ENCODE results near the gene SMTNL2.

The SMTNL2 gene

GRCh38 chr17:4584101-4584916, at the start of gene SMTNL2:
TSS of gene SMTNL2 (plus strand) at chr17:4584529. CDS start at chr17:4584606, 77 bp downstream.
- DNase-seq = no peak

DNA sequence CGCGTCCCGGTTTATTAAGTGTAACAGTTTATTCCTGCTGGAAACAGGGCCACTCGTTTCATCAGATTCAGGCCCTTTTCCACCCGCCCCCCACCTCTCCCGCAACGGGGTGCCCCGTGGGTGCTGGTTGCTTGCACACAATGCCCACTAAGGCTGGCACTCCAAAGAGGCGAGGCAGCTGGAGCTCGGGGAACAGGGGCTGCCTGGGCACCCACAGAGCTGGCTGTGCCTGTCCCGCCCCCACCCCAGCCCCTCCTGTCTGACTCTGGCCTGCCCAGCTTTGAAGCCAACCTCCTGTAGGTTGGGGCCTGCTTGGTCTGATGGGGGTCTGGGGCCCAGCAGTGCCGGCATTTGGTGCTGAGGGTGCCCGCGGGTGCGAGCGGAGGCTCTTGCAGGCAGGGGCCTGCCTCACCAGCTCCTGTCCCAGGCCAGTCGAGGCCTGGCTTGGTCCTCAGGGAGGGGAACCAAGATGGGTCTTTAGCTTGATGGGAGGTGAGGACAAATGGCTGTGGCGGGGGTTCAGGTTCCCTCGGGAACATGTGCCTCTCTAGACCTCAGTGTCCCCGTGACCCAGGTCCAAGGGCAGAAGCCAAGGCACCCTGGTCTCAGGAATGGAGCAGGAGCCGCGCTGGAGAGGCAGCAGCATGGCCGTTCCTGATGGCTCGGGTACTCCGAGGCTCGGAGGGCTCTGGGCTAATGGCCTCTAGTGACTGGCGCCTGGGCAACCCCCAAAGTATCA, 49.2 kb upstream of the SMTNL2 start:
- no peak for DNase-seq

DNA sequence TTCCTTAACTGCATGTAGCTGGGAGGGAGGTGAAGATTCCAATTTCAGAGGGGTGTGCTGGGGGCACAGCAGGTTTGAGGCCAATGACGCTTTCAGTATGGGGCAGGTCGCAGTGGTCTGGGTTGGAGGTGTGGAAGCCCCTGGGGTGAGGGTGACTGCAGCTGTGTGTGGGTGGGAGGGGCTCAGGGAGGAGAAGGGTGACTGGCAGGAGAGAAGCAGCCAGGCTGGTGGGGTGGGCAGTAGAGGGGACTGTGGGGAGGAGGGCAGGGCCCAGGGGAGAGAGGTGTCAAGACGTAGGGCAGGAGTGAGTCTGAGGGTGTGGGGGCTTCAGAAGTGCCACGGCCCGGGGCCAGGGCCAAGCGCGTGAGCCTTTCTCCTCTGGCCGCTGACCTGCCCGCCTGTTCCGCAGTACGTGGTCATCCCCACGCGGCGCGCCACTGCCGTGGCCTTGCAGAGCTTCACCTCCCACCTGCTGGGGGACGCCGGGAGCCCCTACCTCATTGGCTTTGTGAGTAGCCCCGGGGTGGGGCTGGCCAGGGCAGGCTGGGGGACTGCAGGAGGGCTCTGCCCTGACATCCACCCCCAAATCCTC, 48.6 kb upstream of the SMTNL2 start:
- DNase-seq = no peak

DNA sequence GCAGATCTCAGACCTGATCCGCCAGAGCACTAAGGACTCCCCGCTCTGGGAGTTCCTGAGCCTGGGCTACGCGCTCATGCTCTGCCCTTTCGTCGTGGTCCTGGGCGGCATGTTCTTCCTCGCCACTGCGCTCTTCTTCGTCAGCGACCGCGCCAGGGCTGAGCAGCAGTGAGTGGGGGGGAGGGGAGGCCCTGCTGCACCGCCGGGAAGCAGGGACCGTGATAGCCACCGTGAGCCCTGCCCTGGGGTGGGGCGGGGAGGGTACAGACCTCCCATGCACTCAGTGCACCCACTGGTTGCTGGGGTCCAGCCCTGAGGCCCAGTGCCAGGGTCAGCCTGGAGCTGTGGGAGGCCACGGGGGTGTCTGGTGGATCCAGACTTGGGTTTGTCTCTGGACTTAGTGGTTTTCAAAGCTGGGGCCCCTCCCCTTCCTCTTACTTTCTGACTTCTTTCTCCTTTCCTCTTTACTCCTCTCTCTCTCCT, 48.0 kb upstream of the SMTNL2 start:
- DNase-seq = no peak

- DNase-seq = no peak
Observed at GRCh38 chr17:4536742-4537411, 47.5 kb upstream of the SMTNL2 start.

DNA sequence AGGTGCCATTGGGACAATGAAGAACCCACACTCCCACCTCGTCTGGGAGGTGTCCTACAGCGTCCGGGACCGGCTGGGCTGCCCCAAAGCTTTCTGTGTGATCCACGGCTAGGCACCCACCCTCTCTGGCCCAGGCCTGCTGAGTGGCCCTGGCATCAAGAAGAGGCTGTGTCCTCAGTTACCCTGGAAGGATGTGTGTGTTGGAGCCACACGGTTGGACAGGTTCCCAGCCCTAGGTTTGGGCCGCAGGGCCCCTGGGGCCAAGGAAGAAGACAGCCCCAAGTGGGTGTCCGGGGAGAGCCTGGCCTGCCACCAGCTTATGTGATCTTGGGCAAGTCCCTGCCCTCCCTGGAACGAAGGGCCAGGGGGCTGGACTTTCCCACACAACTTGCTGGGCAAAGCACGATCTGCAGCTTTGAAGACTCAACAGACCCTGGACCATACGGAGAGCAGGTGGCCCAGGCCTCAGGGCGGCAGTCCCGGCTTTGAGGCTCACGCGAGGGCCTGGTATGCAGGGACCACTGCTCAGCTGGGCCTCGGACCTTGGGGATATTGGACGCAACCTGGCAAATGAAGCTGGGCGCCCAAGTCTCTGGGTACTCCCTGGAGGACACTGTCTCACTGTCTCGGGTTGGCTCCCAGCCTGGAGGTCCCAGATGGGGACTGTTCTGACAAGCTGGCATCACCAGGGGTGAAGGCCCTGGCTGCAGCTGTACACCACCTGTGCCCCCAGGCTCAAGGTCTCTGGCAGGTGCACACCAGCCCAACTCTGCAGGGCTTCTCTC, 46.7 kb upstream of the SMTNL2 start:
- no peak for DNase-seq

DNA sequence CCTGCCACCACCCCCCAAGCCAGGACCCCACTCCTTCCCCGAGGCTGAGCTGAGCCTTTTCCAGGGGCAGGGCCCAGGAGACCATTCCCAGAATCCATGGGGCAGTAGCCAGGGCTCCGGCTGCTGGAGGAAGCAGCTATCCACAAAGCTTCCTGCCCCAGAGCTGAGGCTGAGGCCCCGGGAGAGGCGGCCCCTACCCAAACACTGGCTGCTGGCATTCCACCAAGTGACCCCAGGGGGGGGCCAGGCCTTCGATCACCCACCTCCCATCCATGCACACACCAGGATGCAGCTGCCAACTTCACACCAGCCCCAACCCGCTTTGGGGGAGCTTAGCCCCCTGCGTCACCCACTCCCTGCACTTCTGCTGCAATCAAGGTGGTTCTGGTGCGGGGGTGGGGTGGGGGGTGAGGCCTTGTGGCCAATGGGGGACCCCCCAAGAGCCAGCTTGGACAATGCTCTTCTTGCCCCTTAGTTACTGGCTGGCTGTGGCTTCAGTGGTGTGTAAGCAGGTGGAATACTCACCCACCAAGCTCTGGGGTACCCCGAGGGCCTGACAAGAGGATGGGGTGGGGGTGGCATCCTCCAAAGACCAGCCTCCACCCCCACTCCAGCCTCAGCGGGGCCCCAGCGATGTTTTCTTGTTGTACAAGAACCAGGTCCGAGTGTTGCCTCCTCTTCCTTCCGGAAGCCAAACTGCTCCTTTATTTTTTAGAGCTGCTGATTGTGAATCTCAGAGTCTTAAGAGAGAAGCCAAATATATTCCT, 45.9 kb upstream of the SMTNL2 start:
- no peak for DNase-seq

- no peak for DNase-seq
Observed at GRCh38 chr17:4539025-4539424, 45.3 kb upstream of the SMTNL2 start.

- DNase-seq = no peak
Observed at GRCh38 chr17:4539576-4540223, 44.6 kb upstream of the SMTNL2 start.

DNA sequence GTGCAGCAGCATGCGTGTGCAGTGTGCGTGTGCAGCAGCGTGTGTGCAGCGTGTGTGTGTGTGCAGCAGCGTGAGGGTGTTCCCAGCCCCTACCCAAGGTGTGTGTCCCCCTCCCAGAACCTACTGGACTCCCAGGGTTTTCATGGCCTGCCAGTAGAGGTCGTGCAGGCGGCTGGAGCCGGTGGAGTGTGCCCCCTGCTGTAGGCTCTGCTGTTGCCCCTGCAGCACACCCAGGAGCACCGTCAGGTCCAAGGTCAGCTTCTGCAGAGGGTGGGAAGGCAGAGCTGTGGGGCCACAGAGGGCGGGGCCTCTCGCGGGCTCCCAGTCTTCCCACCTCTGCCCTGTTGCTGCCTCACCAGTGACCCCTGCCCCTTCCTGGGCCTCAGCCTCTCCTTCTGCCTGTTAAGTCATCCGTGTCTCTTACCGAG, 44.1 kb upstream of the SMTNL2 start:
- no peak for DNase-seq

DNA sequence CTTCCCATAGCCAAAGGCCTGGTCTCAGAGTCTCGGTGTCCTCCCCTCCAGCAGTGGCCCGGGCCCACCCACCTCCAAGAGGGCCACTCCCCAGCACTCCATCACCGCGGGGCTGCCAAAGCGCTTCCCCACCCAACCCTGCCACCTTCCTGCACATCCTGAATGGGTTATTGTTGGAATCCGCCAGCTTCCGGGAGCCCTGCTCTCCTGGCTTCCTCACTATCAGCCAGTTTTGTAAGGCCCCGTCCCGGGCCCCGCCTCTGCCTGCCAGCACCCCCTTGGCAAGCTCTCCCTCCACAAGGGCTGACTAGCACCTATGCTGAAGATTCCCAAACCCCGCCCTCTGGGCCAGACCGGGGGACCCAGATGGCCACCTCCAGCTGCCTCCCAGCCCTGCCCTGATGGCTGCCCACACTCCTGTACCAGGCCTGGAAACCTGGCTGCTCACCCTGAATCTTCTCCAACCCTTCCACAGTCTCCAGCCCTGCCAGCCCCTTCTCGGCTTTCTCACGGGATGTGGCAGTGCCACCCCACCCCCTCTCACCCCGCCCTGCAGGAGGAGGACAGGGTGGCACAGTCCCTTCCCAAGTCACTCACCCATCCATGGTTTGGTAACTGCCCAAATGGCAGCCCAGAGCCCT, 43.5 kb upstream of the SMTNL2 start:
- no peak for DNase-seq

DNA sequence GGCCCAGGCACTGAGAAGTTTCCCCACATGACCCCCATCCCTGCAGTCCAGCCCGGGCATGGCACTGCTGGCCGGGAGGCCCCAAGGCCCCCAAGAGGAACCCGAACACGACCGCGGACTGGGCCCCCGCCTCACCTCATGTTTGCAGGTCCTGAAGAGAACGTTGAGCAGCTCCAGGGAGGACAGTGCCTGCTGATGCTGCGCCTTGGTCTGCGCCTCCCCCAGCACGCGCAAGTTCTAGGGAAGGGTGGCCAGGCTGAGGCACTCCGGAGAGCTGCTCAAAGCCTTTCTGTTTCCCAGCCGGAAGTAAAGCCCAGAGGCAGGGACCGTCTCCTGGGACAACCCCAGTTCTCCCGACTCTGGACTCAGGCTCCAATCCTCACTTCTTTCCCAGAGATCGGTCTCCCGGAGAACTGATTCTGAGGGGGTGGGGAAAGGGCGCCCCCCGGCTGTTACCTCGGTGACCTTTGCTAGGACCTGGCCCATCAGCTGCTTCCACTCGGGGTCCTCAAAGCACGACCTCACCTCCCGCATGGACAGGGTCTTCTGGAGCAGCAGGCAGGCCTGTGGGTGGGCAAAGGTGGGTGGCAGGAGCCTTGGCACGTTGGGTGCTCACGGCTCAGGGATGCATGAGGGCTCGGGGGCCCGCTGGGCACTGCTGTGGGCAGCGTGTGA, 42.9 kb upstream of the SMTNL2 start:
- DNase-seq = no peak

GRCh38 chr17:4542003-4542725, 42.2 kb upstream of the SMTNL2 start:
- no peak for DNase-seq

DNA sequence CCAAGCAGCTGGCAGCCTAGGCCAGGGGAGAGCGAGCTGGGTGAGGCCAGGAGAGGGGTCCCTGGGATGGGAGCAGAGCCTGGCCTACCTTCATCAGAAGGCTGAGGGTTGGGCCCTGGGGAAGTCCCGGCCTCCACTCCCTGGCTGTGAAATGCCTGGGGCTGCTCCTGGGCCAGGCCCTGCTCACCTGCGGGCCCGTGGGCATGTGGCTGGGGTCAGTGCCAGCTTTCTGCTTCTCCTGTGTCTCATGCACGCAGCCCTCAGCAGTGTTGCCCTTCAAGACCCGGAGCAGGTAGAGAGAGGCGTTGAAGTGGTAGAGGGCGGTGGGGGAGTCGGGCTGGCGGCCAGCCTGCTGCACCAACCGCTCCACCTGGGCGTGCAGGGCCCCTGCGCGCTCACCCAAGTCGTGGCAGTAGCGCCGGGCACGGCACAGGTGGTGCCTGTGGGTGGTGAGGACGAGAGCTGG, 41.6 kb upstream of the SMTNL2 start:
- DNase-seq = no peak

GRCh38 chr17:4543557-4544026, 40.7 kb upstream of the SMTNL2 start:
- DNase-seq = no peak

DNA sequence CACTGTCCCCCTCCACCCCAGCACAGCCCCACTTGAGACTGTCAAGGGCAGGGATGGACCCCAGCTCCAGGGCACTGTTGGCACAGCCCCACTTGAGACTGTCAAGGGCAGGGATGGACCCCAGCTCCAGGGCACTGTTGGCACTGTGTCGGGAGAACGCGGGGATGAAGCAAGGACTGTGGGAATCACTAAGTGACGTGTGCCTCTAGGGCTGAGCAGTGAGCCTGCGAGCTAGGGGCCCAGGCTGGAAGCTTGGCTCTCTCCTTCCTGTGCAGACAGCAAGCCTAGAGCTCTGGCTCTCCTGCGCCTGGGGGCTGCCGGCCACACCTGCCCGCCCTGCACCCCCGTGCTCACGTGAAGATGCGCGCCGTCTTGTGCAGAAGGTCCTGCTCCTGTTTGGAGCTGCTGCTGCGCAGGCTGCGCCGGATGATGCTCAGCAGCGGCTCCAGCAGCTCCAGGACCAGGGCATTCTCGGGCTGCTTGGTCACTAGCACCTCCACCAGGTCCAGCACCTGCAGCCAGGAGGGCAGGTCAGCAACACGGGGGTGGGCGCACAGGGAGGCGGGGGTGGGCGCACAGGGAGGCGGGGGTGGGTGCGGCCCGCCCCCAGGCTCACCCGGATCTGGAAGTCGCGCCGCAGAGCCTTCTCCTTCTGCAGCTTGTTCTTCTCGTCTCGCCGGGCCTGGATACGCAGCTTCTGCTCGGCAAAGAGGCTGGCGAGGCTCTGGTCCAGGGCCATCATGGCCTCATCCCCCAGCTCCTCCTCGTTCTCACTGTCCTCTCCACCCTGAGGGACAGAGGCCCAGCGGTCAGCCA, 40.0 kb upstream of the SMTNL2 start:
- DNase-seq = no peak

- no peak for DNase-seq
Observed at GRCh38 chr17:4544951-4545216, 39.4 kb upstream of the SMTNL2 start.
